ENCODE data around the gene PINLYP.

PINLYP gene

DNA sequence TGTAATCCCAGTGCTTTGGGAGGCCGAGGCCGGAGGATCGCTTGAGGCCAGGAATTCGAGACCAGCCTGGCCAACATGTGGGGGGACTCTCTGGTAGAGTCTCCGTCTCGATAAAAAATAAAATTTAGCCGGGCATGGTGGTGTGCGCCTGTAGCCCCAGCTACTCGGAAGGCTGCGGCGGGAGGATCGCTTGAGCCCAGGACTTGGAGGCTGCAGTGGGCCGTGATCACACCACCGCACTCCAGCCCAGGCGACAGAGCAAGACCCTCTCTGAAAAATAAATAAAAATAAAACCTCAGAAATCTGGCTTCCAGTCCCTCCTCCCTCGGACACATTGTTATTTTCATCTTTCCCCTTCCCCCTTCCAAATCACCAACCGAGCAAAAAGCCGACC is 20.0 kb downstream of the PINLYP start:
- peak overlapping the region; percentile 93 for H3K4me3 ChIP-seq (replicated peaks; ENCODE audit: low read depth, low read length)
- peaks cover 22% of the 10 kb centered on the region for H3K36me3 ChIP-seq (ENCODE audit: control insufficient read depth, insufficient read depth, low read length)
- no peak for TF ChIP-seq CTCF (IDR thresholded peaks at IDR 0.05; ENCODE audit: insufficient read depth, low read length, poor library complexity, severe bottlenecking)
- H3K27me3 ChIP-seq (replicated peaks; ENCODE audit: control insufficient read depth, insufficient read depth, low read length) = no peaks in the 10 kb centered on the region
- DNase-seq (ENCODE audit: extremely low read depth, insufficient read length) = no peak

- TF ChIP-seq CTCF (IDR thresholded peaks at IDR 0.05; ENCODE audit: insufficient read depth, low read length, poor library complexity, severe bottlenecking) = peak; percentile 1
- DNase-seq (ENCODE audit: extremely low read depth, insufficient read length) = peak; percentile 98
- H3K36me3 ChIP-seq (ENCODE audit: control insufficient read depth, insufficient read depth, low read length) = peaks cover 19% of the 10 kb centered on the region
- H3K27me3 ChIP-seq (replicated peaks; ENCODE audit: control insufficient read depth, insufficient read depth, low read length) = no peaks in the 10 kb centered on the region
- peak within 1 kb of the TSS; percentile 93 for H3K4me3 ChIP-seq (replicated peaks; ENCODE audit: low read depth, low read length)
These were observed 20.6 kb downstream of the PINLYP start, which contains the start of the genes IRGQ and ZNF576 for GRCh38 chr19:43595999-43596841. Gene IRGQ (minus strand): TSS chr19:43596134. CDS start chr19:43595338, 796 bp downstream. Gene ZNF576 (plus strand): TSS chr19:43596595. CDS start chr19:43597109, 514 bp downstream.

GRCh38 chr19:43596842-43597461 is 21.4 kb downstream of the PINLYP start:
- no peaks in the 10 kb centered on the region for H3K27me3 ChIP-seq (replicated peaks; ENCODE audit: control insufficient read depth, insufficient read depth, low read length)
- peaks cover 18% of the 10 kb centered on the region for H3K36me3 ChIP-seq (ENCODE audit: control insufficient read depth, insufficient read depth, low read length)
- no peak for TF ChIP-seq CTCF (IDR thresholded peaks at IDR 0.05; ENCODE audit: insufficient read depth, low read length, poor library complexity, severe bottlenecking)
- no peak for DNase-seq (ENCODE audit: extremely low read depth, insufficient read length)
- peak overlapping the region; percentile 93 for H3K4me3 ChIP-seq (replicated peaks; ENCODE audit: low read depth, low read length)

DNA sequence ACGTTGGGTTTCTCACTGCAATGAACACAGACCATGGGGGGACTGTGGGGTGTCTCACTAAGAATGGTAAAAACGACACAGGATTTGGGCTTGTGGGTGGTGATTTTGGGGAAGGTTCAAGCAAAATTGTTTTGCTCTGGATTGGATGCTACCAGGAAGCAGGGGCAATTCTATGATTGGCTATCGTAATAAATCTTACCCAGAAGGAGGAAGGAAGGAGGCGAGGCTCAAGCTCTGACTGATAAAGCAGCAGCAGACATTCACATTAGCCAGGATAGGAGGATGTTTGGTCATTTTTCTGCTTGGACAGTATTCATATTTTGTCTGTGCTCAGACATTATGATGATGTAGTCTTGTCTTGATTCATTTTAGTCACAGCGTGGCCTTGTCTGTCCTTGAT is 22.3 kb downstream of the PINLYP start:
- H3K4me3 ChIP-seq (replicated peaks; ENCODE audit: low read depth, low read length) = peak overlapping the region; percentile 93
- TF ChIP-seq CTCF (IDR thresholded peaks at IDR 0.05; ENCODE audit: insufficient read depth, low read length, poor library complexity, severe bottlenecking) = no peak
- peaks cover 16% of the 10 kb centered on the region for H3K36me3 ChIP-seq (ENCODE audit: control insufficient read depth, insufficient read depth, low read length)

GRCh38 chr19:43598445-43599240 is 23.0 kb downstream of the PINLYP start:
- Histone ChIP-seq H3K36me3 (ENCODE audit: control insufficient read depth, insufficient read depth, low read length) (peaks cover 16% of the 10 kb centered on the region), H3K4me3 (replicated peaks; ENCODE audit: low read depth, low read length) (no peak overlapping the region), H3K27me3 (replicated peaks; ENCODE audit: control insufficient read depth, insufficient read depth, low read length) (no peaks in the 10 kb centered on the region)
- TF ChIP-seq CTCF (IDR thresholded peaks at IDR 0.05; ENCODE audit: insufficient read depth, low read length, poor library complexity, severe bottlenecking) = no peak
- no peak for DNase-seq (ENCODE audit: extremely low read depth, insufficient read length)

More for the DNA sequence above, 22.3 kb downstream of the PINLYP start:
- no peaks in the 10 kb centered on the region for H3K27me3 ChIP-seq (replicated peaks; ENCODE audit: control insufficient read depth, insufficient read depth, low read length)
- DNase-seq (ENCODE audit: extremely low read depth, insufficient read length) = no peak

Measured in GM06990 (cell line).